Peyer's patch (tissue), 4 donors: ENCODE measurements around the gene PRAMEF17.
"Not testable (repeated sequence)": the region's sequence is repeated elsewhere in the genome, so short reads cannot be mapped to it uniquely, and the experiment has no call there.

Experiments used
- POLR2A ChIP-seq, 2 donors: fragments of 450-650 bp; IDR thresholded peaks; one replicate each; pipeline ENCODE4 v1.5.1; 2017; ENCODE audit warnings: antibody characterized with exemption in 2 of 2, mild to moderate bottlenecking in 2 of 2, moderate library complexity in 2 of 2
- TF ChIP-seq, protein P1 (sequence below), 6 experiments: fragments of 450-650 bp in 4 of 6; fragments of 200-600 bp in 2 of 6; sonication (generic) in 1 of 6; IDR thresholded peaks; one replicate each; pipeline ENCODE4 v1.5.1; 2017 to 2019; ENCODE audit warnings: antibody characterized with exemption in 6 of 6, mild to moderate bottlenecking in 3 of 6, moderate library complexity in 1 of 6

DNA sequence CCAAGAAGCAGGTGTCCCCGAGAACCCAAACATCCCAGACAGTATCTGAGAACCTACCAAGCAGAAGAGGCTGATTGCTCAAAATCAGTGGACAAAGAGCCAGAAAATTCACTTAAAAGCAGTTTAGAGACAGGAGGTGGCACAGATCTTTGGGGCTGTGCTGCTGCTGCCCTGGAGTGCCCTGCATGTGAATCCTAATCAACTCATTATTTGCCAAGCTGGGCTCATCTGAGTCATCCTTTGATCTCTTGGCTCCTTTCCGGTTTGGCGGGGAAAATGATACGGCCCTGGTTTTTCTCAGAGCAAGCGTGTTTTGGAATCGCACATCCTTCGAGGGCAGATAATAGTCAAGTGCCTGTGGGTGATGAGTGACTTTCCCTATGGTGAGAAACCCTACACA is 27.1 kb upstream of the PRAMEF17 start:
- TF ChIP-seq, protein P1, sequence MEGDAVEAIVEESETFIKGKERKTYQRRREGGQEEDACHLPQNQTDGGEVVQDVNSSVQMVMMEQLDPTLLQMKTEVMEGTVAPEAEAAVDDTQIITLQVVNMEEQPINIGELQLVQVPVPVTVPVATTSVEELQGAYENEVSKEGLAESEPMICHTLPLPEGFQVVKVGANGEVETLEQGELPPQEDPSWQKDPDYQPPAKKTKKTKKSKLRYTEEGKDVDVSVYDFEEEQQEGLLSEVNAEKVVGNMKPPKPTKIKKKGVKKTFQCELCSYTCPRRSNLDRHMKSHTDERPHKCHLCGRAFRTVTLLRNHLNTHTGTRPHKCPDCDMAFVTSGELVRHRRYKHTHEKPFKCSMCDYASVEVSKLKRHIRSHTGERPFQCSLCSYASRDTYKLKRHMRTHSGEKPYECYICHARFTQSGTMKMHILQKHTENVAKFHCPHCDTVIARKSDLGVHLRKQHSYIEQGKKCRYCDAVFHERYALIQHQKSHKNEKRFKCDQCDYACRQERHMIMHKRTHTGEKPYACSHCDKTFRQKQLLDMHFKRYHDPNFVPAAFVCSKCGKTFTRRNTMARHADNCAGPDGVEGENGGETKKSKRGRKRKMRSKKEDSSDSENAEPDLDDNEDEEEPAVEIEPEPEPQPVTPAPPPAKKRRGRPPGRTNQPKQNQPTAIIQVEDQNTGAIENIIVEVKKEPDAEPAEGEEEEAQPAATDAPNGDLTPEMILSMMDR (IDR thresholded peaks at IDR 0.05), result not testable (repeated sequence)
- TF ChIP-seq POLR2A (IDR thresholded peaks at IDR 0.05), result not testable (repeated sequence)
